ENCODE results near the gene SLC6A6. TPM values are rescaled to one million over a fixed set of nuclear protein-coding genes. Genes with fewer than 3 reads are reported as not detected.

Gene SLC6A6
- total RNA-seq, 1 experiment from 2014 or later = 72.6 TPM

DNA sequence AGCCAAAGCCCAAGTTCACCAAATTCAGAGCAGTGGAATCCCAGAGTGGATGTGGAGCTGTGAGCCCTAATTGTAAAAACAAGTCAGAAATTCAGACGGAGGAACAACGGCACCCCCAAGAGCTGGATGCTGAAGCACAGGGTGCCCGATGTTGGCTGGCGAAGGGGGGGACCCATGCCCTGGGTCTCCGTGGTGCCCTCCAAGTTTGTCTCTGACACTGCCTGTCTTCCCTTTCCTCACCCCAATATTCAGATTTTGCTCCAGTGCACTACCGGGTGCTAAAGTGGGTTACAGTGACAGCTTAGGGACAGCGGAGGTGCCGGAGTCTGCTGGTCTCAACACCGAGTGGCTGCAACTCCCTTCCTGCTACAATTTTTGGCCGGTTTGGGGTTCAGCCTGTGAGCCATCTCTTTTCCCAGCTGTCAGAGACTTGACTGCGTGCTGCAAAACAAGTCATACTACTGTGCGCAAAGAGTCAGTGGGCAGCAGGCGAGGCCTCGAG is 131.1 kb downstream of the SLC6A6 start:
- H3K27ac Mint-ChIP-seq = peak overlapping the region in 1 of 3 experiments; percentile 24; a peak in 2 of 7 replicates
- Histone ChIP-seq H2BK12ac (ENCODE audit: insufficient read length, low read depth, low read length) (no peak overlapping the region), H2AFZ (ENCODE audit: low read length) (no peak overlapping the region), H3K9me3 (ENCODE audit: control insufficient read depth, low read depth, low read length) (no peaks in the 10 kb centered on the region), H3K27ac (ENCODE audit: insufficient read length, low read depth, low read length) (no peak overlapping the region), H4K20me1 (ENCODE audit: control insufficient read depth, insufficient read depth, insufficient read length) (no peaks in the 10 kb centered on the region), H3K23me2 (ENCODE audit: insufficient read length, low read depth, low read length, poor library complexity, severe bottlenecking) (no peaks in the 10 kb centered on the region), H3K79me2 (ENCODE audit: insufficient read depth, low read length) (no peaks in the 10 kb centered on the region), H3K23ac (ENCODE audit: insufficient read length, low read depth, low read length) (no peak overlapping the region), H3K79me1 (ENCODE audit: insufficient read depth, low read depth, low read length, poor library complexity, severe bottlenecking) (no peaks in the 10 kb centered on the region), H2BK5ac (ENCODE audit: insufficient read length, low read length) (no peak overlapping the region), H3K4me1 (ENCODE audit: insufficient read depth, low read length) (peaks cover 14% of the 10 kb centered on the region), H2AK5ac (ENCODE audit: insufficient read length, low read length) (no peak overlapping the region), H3K14ac (ENCODE audit: insufficient read depth, low read length) (no peak overlapping the region), H4K91ac (ENCODE audit: insufficient read length, low read depth, low read length) (no peak overlapping the region), H2BK15ac (ENCODE audit: low read depth, low read length) (no peak overlapping the region), H4K5ac (ENCODE audit: insufficient read length, low read depth, low read length) (no peak overlapping the region), H2BK20ac (ENCODE audit: low read depth, low read length, poor library complexity, severe bottlenecking) (no peak overlapping the region), H3K4ac (ENCODE audit: low read depth, low read length) (no peak overlapping the region), H2BK120ac (ENCODE audit: low read depth, low read length, poor library complexity, severe bottlenecking) (no peak overlapping the region), H3K56ac (ENCODE audit: insufficient read length, low read depth, low read length) (no peak overlapping the region), H3T11ph (ENCODE audit: low read length) (no peak overlapping the region), H3K9ac (ENCODE audit: extremely low read depth, insufficient read length, low read length) (no peak overlapping the region), H3K4me2 (ENCODE audit: insufficient read depth, insufficient read length, low read length) (no peak overlapping the region), H3K18ac (ENCODE audit: insufficient read length, low read depth, low read length) (no peak overlapping the region), H3K27me3 (ENCODE audit: insufficient read depth, low read length) (no peaks in the 10 kb centered on the region), H4K8ac (replicated peaks; ENCODE audit: insufficient read length, low read depth, low read length) (no peak overlapping the region)
- H3K4me3 Mint-ChIP-seq = no peak overlapping the region
- no CpG with 5 or more reads among the region's 14 CpGs for WGBS (ENCODE audit: extremely low coverage, insufficient read length, low lambda C conversion rate)
- H3K4me1 Mint-ChIP-seq = peaks cover 60 to 62% of the 10 kb centered on the region in 2 experiments
- H3K27me3 Mint-ChIP-seq (ENCODE audit: low read depth) = peaks cover 4% of the 10 kb centered on the region; the same call in 1 of the 2 replicates
- TF ChIP-seq CTCF (conservative IDR thresholded peaks at IDR 0.05) = no peak
- DNase-seq = no peak
- peaks cover 0 to 4% (median 0%) of the 10 kb centered on the region in 3 experiments; a peak in 1 of 7 replicates for H3K36me3 Mint-ChIP-seq (ENCODE audit: insufficient read depth in 1 of 3, low read depth in 3 of 3)
- H3K9me3 Mint-ChIP-seq = peaks cover 3 to 7% of the 10 kb centered on the region in 2 experiments

Measured in H9 (cell line).